Measurements from ENCODE around the gene MAOB. TPM values are rescaled to one million over a fixed set of nuclear protein-coding genes. Genes with fewer than 3 reads are reported as not detected.

The MAOB gene
- total RNA-seq, 2 donors from 2014 or later, result 0.46 to 0.73 TPM

GRCh38 chrX:43827791-43828190 is 54.5 kb downstream of the MAOB start:
- H3K9me3 Mint-ChIP-seq, result peaks cover 42% of the 10 kb centered on the region
- no peaks in the 10 kb centered on the region for H3K27me3 Mint-ChIP-seq (ENCODE audit: insufficient read depth)
- Histone ChIP-seq H3K27ac (ENCODE audit: low read depth, low read length) (no peak overlapping the region), H3K36me3 (ENCODE audit: control insufficient read depth, insufficient read depth, low read length) (no peaks in the 10 kb centered on the region), H3K9ac (ENCODE audit: extremely low read depth, low read length, poor library complexity, severe bottlenecking) (no peak overlapping the region), H3K9me3 (ENCODE audit: control insufficient read depth, low read length) (no peaks in the 10 kb centered on the region), H3K4me3 (ENCODE audit: low read length) (no peak overlapping the region), H3K27me3 (ENCODE audit: control insufficient read depth, insufficient read depth, low read length, poor library complexity, severe bottlenecking) (no peaks in the 10 kb centered on the region), H3K4me1 (ENCODE audit: control insufficient read depth, insufficient read depth, low read length) (no peaks in the 10 kb centered on the region)
- no peak for DNase-seq
- TF ChIP-seq CTCF (conservative IDR thresholded peaks at IDR 0.05), result no peak
- no peak overlapping the region for H3K27ac Mint-ChIP-seq
- H3K4me3 Mint-ChIP-seq, result no peak overlapping the region
- H3K36me3 Mint-ChIP-seq (ENCODE audit: low read depth), result no peaks in the 10 kb centered on the region
- no peaks in the 10 kb centered on the region for H3K4me1 Mint-ChIP-seq

GRCh38 chrX:43822014-43822413 is 60.2 kb downstream of the MAOB start:
- Mint-ChIP-seq H3K9me3 (peaks cover 47% of the 10 kb centered on the region), H3K36me3 (ENCODE audit: low read depth) (no peaks in the 10 kb centered on the region), H3K4me3 (no peak overlapping the region), H3K27ac (no peak overlapping the region), H3K4me1 (no peaks in the 10 kb centered on the region), H3K27me3 (ENCODE audit: insufficient read depth) (no peaks in the 10 kb centered on the region)
- Histone ChIP-seq H3K9me3 (ENCODE audit: control insufficient read depth, low read length) (no peaks in the 10 kb centered on the region), H3K4me3 (ENCODE audit: low read length) (no peak overlapping the region), H3K36me3 (ENCODE audit: control insufficient read depth, insufficient read depth, low read length) (no peaks in the 10 kb centered on the region), H3K9ac (ENCODE audit: extremely low read depth, low read length, poor library complexity, severe bottlenecking) (no peak overlapping the region), H3K4me1 (ENCODE audit: control insufficient read depth, insufficient read depth, low read length) (no peaks in the 10 kb centered on the region), H3K27me3 (ENCODE audit: control insufficient read depth, insufficient read depth, low read length, poor library complexity, severe bottlenecking) (no peaks in the 10 kb centered on the region), H3K27ac (ENCODE audit: low read depth, low read length) (no peak overlapping the region)
- no peak for DNase-seq
- TF ChIP-seq CTCF (conservative IDR thresholded peaks at IDR 0.05), result no peak
- WGBS, 2 experiments (ENCODE audit: insufficient coverage in 1 of 2, insufficient read length in 1 of 2), result 100% methylated on average over 1 of the region's 1 CpG; no CpG with 5 or more reads in 1 of the 2 experiments

DNA sequence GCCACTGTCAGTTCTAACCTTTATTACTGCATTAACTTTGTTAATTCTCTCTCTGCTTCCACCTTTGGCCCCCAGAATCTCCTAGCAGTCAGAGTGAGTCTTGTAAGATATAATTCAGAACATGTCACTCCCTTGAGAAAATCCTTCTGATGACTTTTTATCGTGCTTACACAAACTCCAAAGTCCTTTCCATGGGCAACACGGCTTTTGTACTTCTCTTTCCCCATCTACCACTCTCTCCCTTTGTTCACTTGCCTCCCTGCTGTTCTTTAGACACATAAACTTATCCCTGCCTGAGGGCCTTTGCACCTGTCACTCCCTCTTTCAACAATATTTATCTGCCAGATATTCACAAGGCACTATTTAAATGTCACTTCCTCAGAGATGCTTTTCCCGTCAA is 64.8 kb downstream of the MAOB start:
- Histone ChIP-seq H3K27ac (ENCODE audit: low read depth, low read length) (no peak overlapping the region), H3K4me3 (ENCODE audit: low read length) (no peak overlapping the region), H3K9ac (ENCODE audit: extremely low read depth, low read length, poor library complexity, severe bottlenecking) (no peak overlapping the region), H3K9me3 (ENCODE audit: control insufficient read depth, low read length) (no peaks in the 10 kb centered on the region), H3K36me3 (ENCODE audit: control insufficient read depth, insufficient read depth, low read length) (no peaks in the 10 kb centered on the region), H3K27me3 (ENCODE audit: control insufficient read depth, insufficient read depth, low read length, poor library complexity, severe bottlenecking) (no peaks in the 10 kb centered on the region), H3K4me1 (ENCODE audit: control insufficient read depth, insufficient read depth, low read length) (no peaks in the 10 kb centered on the region)
- Mint-ChIP-seq H3K9me3 (peaks cover 32% of the 10 kb centered on the region), H3K36me3 (ENCODE audit: low read depth) (no peaks in the 10 kb centered on the region), H3K4me3 (no peak overlapping the region), H3K4me1 (no peaks in the 10 kb centered on the region), H3K27me3 (ENCODE audit: insufficient read depth) (no peaks in the 10 kb centered on the region), H3K27ac (no peak overlapping the region)
- TF ChIP-seq CTCF (conservative IDR thresholded peaks at IDR 0.05), result no peak
- no peak for DNase-seq
- 87% methylated on average over 3 of the region's 3 CpGs; no CpG with 5 or more reads in 1 of the 2 experiments for WGBS, 2 experiments (ENCODE audit: insufficient coverage in 1 of 2, insufficient read length in 1 of 2)
